Brain microvascular endothelial cell (primary cell): ENCODE data around the gene C1orf174.

ENCODE experiments used
- DNase-seq: peaks from one replicate; pipeline ENCODE4 v3.0.0-alpha.2; 2020
- H3K27ac ChIP-seq: fragments of 250-450 bp; sonication (Bioruptor Pico); 2 replicates; pipeline ENCODE4 v1.5.1; 2020; ENCODE audit warnings: mild to moderate bottlenecking, moderate library complexity
- H3K27me3 ChIP-seq: fragments of 250-450 bp; sonication (Bioruptor Pico); replicated peaks from 2 replicates; pipeline ENCODE4 v1.5.1; 2020; ENCODE audit warnings: mild to moderate bottlenecking
- H3K36me3 ChIP-seq: fragments of 250-450 bp; sonication (Bioruptor Pico); replicated peaks from 2 replicates; pipeline ENCODE4 v1.5.1; 2020; ENCODE audit warnings: mild to moderate bottlenecking
- H3K4me3 ChIP-seq: 2 replicates; pipeline ENCODE4 v1.5.1; 2011; ENCODE audit warnings: low read depth, mild to moderate bottlenecking, control low read depth, low read length, moderate library complexity
- CTCF ChIP-seq: IDR thresholded peaks from 2 replicates; pipeline ENCODE4 v1.5.1; 2011; ENCODE audit warnings: low read depth, mild to moderate bottlenecking, moderate library complexity, low read length, control low read depth, inconsistent platforms; ENCODE audit errors: missing control alignments
- in situ Hi-C: cut with HindIII; loops from 2 replicates; pipeline ENCODE4 v1.10.0; 2017; ENCODE audit warnings: low sequenced_read_pairs, low pct_ligation_motif_present

Gene C1orf174

GRCh38 chr1:3852091-3852490 lies 48.0 kb downstream of the C1orf174 start:
- in situ Hi-C loops, result no loop called here
- no peak for DNase-seq

DNA sequence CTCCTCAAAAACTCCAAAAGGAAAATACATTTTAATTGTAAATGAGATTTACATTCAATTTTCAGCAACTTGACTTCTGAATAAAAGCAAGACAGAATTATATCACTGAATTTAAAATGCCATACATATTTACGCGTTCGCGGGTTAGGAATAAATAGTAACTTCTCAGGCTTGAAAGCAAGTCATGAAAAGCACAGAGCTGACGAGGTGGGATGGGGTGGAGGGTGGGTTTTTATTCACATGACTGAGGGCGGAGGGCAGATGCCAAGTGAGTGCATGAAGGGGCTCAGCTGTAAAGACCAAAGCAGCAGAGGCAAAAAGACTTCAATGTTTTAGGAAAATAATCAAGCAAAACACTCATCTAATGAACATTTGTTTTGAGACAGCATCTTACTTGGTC lies 48.8 kb downstream of the C1orf174 start:
- no peak for TF ChIP-seq CTCF
- in situ Hi-C loops, result no loop called here
- DNase-seq, result no peak
- Histone ChIP-seq H3K27me3 (no peaks in the 10 kb centered on the region), H3K4me3 (no peak overlapping the region), H3K36me3 (peaks cover 12% of the 10 kb centered on the region), H3K27ac (no peak overlapping the region)

More at GRCh38 chr1:3852091-3852490, 48.0 kb downstream of the C1orf174 start:
- no peak overlapping the region for H3K27ac ChIP-seq
- peaks cover 8% of the 10 kb centered on the region for H3K36me3 ChIP-seq
- no peaks in the 10 kb centered on the region for H3K27me3 ChIP-seq
- H3K4me3 ChIP-seq, result no peak overlapping the region
- TF ChIP-seq CTCF, result no peak

DNA sequence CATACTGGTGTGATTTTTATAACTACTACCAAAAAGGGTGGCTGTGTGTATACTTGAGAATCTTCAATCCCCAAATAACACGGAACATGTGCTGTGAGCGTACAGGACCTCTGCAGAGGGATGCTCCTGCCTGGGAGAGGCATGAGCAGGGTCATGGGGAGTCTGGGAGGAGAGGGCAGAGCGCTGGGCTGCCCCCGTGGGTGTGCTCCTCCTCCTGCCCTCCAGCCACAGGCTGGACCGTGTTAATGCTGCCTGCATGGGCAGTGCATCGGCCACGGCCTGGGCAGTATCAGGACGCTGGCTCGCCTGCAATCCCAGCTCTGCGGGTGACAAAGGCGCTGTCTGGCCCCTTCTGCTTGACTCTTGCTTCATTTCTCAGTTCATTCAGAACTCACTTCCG lies 49.2 kb downstream of the C1orf174 start:
- no peaks in the 10 kb centered on the region for H3K27me3 ChIP-seq
- in situ Hi-C loops, result no loop called here
- no peak for DNase-seq
- no peak for TF ChIP-seq CTCF
- peaks cover 12% of the 10 kb centered on the region for H3K36me3 ChIP-seq
- H3K27ac ChIP-seq, result no peak overlapping the region
- no peak overlapping the region for H3K4me3 ChIP-seq

DNA sequence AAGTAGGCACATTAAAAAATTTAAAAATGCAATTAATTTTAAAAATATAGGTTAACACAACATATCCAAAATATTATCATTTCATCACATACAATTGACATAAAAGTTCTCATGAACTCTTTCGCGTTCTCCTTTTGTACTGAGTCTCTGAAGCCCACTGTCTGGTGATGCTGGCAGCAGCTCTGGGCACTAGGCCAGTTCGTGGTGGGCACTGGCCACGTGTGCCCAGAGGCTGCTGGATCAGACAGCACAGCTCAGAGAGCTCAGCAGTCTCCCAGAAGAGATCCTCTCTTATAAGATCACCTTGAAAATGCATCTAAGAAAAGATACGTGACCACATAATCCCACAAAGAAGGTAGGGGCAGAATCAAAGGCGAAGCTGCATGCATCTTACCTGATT lies 53.0 kb downstream of the C1orf174 start:
- Histone ChIP-seq H3K27me3 (no peaks in the 10 kb centered on the region), H3K27ac (no peak overlapping the region), H3K36me3 (peaks cover 19% of the 10 kb centered on the region), H3K4me3 (no peak overlapping the region)
- in situ Hi-C loops, result no loop called here
- DNase-seq, result no peak
- TF ChIP-seq CTCF, result no peak

DNA sequence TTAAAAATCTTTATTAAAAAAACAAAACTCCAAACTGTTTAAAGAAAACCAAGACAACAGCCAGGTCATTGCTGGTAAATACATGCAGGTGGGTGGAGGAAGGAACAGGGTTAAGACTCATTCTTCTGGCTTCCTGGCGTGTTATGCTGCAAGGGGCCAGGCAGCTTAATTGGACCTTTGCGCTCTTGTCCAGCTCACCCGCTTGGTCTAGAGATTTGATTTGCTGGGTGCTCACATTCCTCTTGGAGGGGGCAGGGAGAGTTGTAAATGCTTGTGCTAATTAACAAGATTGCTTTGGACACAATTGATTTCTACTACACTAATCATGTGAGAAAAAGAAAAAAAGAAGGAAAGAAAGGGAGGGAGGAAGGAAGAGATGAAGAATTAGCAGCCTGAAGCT lies 53.5 kb downstream of the C1orf174 start:
- no peaks in the 10 kb centered on the region for H3K27me3 ChIP-seq
- no peak for TF ChIP-seq CTCF
- DNase-seq, result no peak
- in situ Hi-C loops, result no loop called here
- H3K36me3 ChIP-seq, result peaks cover 19% of the 10 kb centered on the region
- H3K27ac ChIP-seq, result no peak overlapping the region
- H3K4me3 ChIP-seq, result no peak overlapping the region

DNA sequence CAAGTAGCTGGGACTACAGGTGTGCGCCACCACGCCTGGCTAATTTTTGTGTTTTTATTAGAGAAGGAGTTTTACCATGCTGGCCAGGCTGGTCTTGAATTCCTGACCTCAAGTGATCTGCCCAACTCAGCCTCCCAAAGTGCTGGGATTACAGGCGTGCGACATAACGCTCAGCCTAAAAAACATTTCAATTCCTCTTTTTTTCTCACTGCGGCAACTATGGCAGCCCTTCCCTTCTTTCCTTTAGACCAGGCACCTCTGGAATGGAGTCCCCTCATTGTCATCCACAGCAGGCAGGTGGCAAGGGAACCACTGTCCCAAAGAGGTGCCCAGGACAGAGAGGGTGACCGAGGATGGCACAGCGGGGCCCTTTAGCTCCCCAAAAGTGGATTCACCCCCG lies 57.2 kb downstream of the C1orf174 start:
- no peak overlapping the region for H3K4me3 ChIP-seq
- no peak for TF ChIP-seq CTCF
- no peak for DNase-seq
- in situ Hi-C loops, result no loop called here
- H3K36me3 ChIP-seq, result peaks cover 24% of the 10 kb centered on the region
- no peaks in the 10 kb centered on the region for H3K27me3 ChIP-seq
- no peak overlapping the region for H3K27ac ChIP-seq
